Kidney glomerular epithelial cell (primary cell): ENCODE measurements around the gene SLC25A25.

Experiments
- DNase-seq: peaks from one replicate; lab custom pipeline; 2025; lab: John Stamatoyannopoulos, UW

Gene SLC25A25

GRCh38 chr9:128145536-128145935 is 77.5 kb downstream of the SLC25A25 start:
- DNase-seq: no peak

DNA sequence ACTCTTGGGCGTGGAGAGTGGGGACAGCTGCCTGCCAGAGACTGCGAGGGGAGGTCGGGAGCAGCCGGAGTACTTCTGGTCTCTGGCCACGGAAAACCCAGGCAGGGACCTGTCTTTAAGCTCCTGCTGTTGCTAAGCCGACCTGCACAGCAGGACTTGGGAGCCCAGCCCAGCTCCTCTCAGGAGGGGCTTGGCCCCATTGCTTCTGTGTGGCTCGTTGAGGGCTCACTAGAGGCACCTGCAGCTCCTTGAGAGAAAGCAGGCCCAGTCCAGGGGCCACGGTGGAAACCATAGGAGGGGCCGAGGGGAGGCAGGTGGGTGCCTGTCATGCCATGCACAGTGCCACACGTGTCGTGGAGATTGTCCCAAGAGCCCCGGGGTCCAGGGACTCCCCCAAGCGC is 77.9 kb downstream of the SLC25A25 start:
- no peak for DNase-seq

- DNase-seq: no peak
These were observed 78.6 kb downstream of the SLC25A25 start for GRCh38 chr9:128146591-128147120.

DNA sequence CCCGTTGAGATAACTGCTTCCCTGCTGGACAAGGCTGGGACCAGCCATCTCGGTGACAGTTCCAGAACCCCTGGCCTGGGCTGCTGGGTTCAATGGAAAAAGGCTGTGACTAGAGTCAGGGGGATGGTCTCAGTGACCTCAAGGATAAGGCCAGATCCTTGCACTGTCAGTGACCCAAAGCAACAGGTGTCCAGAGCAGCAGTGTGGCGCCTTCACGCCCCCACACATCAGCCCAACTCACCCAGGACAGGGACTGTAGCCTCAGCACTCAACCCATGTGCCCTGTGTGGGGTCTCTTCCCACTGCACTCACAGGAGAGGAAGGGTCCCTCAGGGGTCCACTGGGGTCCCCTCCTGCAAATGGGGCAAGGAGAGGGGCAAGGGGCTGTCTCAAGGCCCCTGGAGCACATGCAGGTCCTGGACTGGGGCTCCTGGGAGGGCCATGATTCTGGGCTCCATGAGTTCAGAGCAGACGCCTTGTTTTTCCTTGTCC is 80.5 kb downstream of the SLC25A25 start:
- no peak for DNase-seq

GRCh38 chr9:128149001-128149701 is 81.1 kb downstream of the SLC25A25 start, which contains the start of gene LCN2:
LCN2 (plus strand) TSS chr9:128149453; CDS start chr9:128149526, 73 bp downstream.
- peak; percentile 6 for DNase-seq

DNA sequence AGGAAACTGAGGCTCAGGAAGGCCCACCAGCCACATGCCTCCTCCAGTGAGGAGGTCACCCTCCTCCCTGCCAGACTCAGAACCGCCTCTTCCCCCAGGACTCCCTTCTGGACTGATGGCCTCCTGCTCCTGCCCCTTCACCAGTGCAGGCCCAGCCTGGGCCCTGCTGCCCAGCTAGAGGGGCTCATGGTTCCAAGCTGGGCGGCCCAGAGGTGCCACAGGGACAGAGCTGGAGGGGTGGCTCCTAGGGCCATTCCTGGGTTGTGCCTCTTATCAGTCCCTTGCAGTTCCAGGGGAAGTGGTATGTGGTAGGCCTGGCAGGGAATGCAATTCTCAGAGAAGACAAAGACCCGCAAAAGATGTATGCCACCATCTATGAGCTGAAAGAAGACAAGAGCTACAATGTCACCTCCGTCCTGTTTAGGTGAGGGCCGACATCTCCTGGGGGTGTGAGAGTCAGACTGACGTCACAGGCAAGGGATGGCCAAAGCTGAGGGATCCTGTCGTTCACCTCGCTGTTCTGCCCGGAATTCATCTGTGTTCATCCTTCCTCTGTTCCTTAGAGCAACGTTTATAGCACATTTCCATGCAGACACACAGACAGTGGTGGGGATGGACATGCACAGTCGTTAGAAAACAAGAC is 82.0 kb downstream of the SLC25A25 start:
- DNase-seq: no peak

DNA sequence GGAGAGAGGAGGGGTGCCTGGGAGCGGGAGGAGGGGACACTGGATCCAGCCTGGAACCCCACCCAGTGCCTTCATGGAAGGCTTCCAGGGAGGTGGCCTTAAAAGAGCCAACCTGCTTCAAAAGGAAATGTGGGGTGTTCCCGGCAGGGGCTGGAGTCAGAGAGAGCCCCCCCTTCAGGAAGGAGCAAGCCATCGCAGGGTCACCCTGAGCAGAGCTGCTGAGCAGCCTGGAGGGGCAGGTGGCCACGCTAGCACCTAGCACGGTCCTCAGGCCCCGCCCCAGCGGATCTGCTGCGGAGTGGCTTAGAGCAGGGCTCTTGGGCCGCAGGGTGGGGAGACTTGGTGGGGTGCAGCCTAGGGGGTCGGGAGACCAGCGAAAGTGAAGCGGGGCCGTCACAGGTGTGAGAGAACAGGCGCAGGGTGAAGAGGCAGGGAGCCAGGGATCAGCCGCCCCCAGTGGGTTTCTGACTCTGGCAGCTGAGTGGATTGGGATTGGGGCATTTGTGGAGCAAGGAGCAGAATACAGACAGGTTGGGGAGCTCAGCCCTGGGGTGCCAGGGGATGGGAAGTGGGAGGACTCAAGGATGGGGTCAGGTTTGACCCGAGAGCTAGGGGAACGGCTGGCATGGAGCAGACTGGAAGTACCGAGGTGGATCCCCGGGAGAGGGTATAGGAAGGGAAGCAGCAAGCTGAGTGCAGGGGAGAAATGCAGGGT is 82.7 kb downstream of the SLC25A25 start:
- DNase-seq: no peak

DNA sequence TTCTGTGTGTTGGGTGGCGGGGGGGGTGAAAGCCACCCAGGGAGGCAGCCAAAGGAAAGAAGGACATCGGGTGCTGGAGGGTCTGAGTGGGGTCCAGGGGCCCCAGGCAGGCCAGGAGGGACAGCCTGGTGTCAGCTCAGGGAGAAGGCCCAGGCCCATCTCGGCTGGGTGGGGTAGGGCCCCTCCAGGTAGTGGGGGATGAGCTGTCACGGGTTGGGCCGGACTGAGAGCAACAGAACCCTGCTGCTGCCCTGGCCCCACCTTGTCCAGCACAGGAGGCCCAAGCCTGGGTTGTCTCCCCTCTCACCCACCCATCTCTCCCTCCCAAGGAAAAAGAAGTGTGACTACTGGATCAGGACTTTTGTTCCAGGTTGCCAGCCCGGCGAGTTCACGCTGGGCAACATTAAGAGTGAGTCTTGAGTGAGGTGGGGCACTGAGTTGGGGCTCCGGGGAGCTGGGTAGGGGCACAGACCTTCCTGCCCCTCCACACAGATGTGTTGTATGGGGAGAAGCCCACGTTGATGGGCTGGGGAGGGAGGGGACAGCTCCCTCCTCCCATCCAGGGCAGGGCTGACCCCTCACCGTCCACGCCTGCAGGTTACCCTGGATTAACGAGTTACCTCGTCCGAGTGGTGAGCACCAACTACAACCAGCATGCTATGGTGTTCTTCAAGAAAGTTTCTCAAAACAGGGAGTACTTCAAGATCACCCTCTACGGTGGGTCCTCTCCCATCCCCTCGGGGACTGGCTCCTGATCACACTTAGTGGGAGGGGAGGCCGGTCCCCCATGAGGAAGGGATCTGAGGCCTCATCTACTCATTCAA is 83.5 kb downstream of the SLC25A25 start:
- no peak for DNase-seq

DNA sequence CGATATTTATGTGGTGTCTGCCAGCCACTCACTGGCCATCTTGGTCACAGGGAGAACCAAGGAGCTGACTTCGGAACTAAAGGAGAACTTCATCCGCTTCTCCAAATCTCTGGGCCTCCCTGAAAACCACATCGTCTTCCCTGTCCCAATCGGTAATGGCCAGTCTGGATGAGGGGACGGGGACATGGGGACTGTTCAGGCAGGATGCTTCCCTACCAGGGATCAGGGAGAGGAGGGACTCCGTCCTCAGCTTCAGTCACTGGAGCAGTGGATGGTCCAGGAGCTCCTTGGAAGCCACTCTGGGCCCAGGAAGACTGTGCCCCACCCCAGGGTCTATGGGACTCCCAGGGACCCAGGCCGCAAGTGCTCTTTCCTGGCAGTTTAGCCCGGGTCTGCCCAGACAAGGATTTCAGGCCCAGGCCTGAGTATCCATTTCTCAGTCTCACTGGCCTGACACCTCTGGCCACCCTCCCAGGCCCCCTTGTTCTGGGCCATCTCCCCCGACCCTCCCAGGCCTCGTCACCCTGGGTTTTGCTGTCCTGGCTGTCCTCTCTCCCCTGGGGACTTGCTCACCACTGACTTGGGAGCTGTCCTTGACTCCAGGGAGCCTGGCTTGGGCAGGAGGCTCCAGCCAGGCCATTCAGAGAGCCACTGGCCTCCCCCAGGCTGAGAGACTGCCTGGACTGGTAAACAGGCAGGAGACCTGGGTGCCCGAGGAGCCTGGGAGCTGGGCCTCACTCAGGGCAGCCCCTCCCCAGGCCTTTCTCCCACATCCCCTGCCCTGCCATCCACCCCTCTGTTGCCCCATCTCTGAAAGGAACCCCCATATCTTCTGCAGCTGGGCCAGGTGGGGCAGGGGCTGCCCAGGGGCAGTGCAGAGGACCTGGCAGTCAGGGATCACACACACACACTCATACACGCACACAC is 84.4 kb downstream of the SLC25A25 start:
- no peak for DNase-seq

DNA sequence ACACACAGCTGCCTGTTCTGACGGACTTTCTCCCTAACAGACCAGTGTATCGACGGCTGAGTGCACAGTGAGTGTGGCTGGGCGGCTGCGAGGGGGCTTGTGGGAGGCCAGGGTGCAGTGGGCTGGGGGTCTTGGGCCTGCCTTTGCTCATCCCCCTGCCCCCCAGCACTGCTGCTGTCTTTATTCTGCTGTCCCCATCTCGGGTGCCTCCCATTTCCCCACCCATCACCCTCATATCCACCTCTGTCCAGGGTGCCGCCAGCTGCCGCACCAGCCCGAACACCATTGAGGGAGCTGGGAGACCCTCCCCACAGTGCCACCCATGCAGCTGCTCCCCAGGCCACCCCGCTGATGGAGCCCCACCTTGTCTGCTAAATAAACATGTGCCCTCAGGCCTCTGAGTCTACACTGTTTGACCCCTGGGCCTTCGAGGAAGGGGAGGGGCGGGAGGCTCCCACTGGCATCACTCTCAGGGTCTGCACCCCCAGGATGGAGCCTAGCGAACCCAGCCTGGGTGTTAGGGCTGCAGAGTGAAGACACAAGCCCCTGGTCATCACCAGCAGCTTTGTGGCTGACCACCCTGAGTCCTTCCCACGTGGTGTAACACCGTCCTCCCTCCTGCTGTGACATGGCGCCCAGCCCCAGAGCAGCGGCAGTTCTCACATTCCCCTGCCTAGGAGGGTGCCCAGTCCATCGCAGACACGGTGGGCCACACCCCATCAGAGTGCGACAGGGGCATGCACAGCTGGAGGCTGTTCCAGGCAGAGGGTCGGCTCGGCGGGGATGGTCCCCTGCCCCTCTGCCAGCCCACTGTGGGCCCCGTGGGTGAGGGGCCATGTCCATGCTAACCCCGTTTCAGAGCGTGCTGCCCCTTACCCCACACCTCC is 85.3 kb downstream of the SLC25A25 start:
- no peak for DNase-seq

- no peak for DNase-seq
These were observed 86.1 kb downstream of the SLC25A25 start for GRCh38 chr9:128153947-128154695.

DNA sequence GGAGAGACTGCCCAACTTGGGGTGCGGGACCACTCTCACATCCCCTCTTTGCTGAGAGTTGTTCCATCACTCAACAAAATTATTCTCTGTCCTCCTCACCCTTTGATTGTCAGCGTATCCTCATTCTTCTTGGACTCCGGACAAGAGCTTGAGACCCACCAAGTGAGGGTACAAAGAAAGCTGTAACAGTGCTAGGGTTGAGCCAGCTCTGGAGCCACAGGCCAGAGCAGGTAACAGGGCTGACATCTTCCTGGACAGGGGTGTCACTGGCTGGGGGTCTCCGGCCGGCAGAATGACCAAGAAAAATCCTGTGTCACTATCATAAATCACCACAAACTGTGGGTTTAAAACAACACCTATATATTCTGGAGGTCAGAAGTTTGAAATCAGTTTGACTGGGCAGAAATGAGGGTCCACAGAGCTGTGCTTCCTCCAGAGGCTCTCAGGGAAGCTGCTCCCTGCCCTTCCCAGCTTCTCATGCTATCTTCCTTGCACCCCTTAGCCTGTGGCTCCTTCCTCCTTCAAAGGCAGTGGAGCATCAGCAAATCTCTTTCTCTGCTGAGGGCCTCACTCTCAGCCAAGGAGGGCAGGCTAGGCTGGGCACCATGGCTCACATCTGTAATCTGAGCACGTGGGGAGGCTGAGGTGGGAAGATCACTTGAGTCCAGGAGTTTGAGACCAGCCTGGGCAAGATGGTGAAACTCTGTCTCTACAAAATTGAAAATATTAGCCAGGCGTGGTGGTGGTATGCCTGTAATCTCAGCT is 87.9 kb downstream of the SLC25A25 start:
- no peak for DNase-seq
